GM21786 (cell line): ENCODE measurements around the gene MASP2.
"Not testable (repeated sequence)": the region's sequence is repeated elsewhere in the genome, so short reads cannot be mapped to it uniquely, and the experiment has no call there.

ENCODE experiments used
- ATAC-seq: cut with Tn5 transposase; IDR thresholded peaks from one replicate; pipeline ENCODE4 v1.9.1; 2021; ENCODE audit not compliant: unreplicated experiment

Gene MASP2

GRCh38 chr1:10992004-10992403 is 55.0 kb downstream of the MASP2 start:
- ATAC-seq = not testable (repeated sequence)

- no peak for ATAC-seq
Measured at GRCh38 chr1:10990828-10991227, 56.2 kb downstream of the MASP2 start.

- ATAC-seq = not testable (repeated sequence)
Measured at GRCh38 chr1:10989920-10990516, 57.0 kb downstream of the MASP2 start.

- ATAC-seq = no peak
Measured at GRCh38 chr1:10989095-10989494, 57.9 kb downstream of the MASP2 start.

GRCh38 chr1:10987840-10988417 is 59.1 kb downstream of the MASP2 start:
- no peak for ATAC-seq

- ATAC-seq = peak; percentile 32
Measured at GRCh38 chr1:10986525-10986890, 60.5 kb downstream of the MASP2 start.

- ATAC-seq = no peak
Measured at GRCh38 chr1:10980841-10981727, 66.0 kb downstream of the MASP2 start.

GRCh38 chr1:10980094-10980577 is 66.9 kb downstream of the MASP2 start:
- no peak for ATAC-seq

GRCh38 chr1:10979483-10979920 is 67.5 kb downstream of the MASP2 start:
- no peak for ATAC-seq

GRCh38 chr1:10978719-10979118 is 68.3 kb downstream of the MASP2 start:
- ATAC-seq = no peak
